Measurements from ENCODE around the gene AMBP.

AMBP gene

DNA sequence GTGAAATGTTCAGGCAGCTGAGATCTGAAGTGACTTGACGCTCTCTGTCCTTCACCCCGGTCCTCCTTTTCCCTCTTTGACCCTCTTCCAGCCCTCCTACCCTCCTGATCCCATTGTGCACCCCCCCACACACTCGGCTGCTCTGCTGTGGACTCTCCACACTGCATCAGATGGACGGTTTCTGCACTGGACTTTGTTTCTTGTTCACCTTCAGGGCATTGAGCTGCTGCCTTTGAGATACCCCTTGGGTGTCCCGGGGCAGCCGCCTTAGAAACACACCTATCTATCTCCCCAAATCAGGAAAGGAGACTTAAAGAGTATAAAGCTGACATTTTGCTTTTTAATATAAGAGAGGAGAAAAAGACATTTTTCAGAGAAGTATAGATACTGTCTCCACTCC is 27.5 kb downstream of the AMBP start:
- DNase-seq (ENCODE audit: low read depth): no peak
- H3K4me3 ChIP-seq (ENCODE audit: low read depth, low read length): no peak overlapping the region
- TF ChIP-seq, protein P1, sequence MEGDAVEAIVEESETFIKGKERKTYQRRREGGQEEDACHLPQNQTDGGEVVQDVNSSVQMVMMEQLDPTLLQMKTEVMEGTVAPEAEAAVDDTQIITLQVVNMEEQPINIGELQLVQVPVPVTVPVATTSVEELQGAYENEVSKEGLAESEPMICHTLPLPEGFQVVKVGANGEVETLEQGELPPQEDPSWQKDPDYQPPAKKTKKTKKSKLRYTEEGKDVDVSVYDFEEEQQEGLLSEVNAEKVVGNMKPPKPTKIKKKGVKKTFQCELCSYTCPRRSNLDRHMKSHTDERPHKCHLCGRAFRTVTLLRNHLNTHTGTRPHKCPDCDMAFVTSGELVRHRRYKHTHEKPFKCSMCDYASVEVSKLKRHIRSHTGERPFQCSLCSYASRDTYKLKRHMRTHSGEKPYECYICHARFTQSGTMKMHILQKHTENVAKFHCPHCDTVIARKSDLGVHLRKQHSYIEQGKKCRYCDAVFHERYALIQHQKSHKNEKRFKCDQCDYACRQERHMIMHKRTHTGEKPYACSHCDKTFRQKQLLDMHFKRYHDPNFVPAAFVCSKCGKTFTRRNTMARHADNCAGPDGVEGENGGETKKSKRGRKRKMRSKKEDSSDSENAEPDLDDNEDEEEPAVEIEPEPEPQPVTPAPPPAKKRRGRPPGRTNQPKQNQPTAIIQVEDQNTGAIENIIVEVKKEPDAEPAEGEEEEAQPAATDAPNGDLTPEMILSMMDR (IDR thresholded peaks at IDR 0.05; ENCODE audit: insufficient read depth, low read depth, low read length, missing control alignments): no peak

DNA sequence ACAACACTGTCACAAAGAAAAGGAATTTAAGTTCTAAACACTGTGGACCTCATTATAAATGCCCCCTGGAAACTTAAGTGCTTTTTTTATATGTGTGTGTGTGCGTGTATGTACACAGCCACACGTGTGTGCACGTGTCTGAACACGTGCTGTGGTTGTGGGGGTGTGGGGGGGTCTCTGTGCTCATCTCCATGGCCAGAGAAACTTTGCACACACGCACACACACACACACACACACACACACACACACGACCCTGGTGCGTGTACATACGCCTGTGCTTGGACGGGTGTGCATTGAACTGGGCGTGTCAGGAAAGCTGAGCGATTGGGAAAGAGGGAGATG is 27.9 kb downstream of the AMBP start:
- TF ChIP-seq, protein P1 (IDR thresholded peaks at IDR 0.05; ENCODE audit: insufficient read depth, low read depth, low read length, missing control alignments): no peak
- H3K4me3 ChIP-seq (ENCODE audit: low read depth, low read length): no peak overlapping the region
- no peak for DNase-seq (ENCODE audit: low read depth)

- no peak for DNase-seq (ENCODE audit: low read depth)
- no peak overlapping the region for H3K4me3 ChIP-seq (ENCODE audit: low read depth, low read length)
- TF ChIP-seq, protein P1 (IDR thresholded peaks at IDR 0.05; ENCODE audit: insufficient read depth, low read depth, low read length, missing control alignments): no peak
Observed at GRCh38 chr9:114049441-114050225, 28.5 kb downstream of the AMBP start.

DNA sequence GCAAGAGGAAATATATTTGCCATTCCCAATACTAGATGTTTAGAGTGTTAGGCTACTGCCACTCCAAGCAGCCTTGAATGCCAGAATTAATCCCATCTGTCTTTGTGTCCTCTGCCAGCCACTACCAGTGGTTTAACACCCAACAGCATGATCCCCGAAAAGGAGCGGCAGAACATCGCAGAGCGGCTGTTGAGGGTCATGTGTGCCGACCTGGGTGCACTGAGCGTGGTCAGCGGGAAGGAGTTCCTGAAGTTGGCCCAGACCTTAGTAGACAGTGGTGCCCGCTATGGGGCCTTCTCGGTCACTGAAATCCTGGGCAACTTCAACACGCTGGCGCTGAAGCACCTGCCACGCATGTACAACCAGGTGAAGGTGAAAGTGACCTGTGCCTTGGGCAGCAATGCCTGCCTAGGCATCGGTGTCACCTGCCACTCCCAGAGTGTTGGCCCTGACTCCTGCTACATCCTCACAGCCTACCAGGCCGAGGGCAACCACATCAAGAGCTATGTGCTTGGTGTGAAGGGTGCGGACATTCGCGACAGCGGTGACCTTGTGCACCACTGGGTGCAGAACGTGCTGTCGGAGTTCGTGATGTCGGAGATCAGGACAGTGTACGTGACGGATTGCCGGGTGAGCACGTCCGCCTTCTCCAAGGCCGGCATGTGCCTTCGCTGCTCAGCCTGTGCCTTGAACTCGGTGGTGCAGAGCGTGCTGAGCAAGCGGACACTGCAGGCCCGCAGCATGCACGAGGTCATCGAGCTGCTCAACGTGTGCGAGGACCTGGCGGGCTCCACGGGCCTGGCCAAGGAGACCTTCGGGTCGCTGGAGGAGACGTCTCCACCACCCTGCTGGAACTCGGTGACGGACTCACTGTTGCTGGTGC is 29.3 kb downstream of the AMBP start:
- TF ChIP-seq, protein P1 (IDR thresholded peaks at IDR 0.05; ENCODE audit: insufficient read depth, low read depth, low read length, missing control alignments): no peak
- no peak for DNase-seq (ENCODE audit: low read depth)
- H3K4me3 ChIP-seq (ENCODE audit: low read depth, low read length): no peak overlapping the region

- peak; percentile 23 for DNase-seq (ENCODE audit: low read depth)
Observed at GRCh38 chr9:114047717-114048116, 30.4 kb downstream of the AMBP start.

DNA sequence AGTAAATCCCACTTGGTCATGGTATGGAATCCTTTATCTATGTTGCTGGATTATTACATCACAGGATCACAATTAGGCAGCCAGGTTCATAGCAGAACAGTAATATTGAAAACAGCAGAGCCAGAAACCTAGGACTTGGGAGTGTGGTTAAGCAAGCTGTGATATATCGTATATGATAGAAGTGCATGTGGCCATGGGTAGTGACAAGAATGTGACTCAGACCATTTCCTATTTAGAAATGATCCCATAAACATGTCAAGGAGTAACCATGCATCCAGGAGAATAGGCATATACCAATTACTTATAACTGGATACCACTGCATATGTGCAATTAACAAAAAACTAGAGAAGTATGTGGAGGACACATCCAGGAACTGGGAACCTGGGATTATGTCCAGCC is 31.2 kb downstream of the AMBP start:
- DNase-seq (ENCODE audit: low read depth): no peak

More at GRCh38 chr9:114047717-114048116, 30.4 kb downstream of the AMBP start:
- TF ChIP-seq, protein P1 (IDR thresholded peaks at IDR 0.05; ENCODE audit: insufficient read depth, low read depth, low read length, missing control alignments): peak; percentile 41
- no peak overlapping the region for H3K4me3 ChIP-seq (ENCODE audit: low read depth, low read length)

More for the DNA sequence above, 31.2 kb downstream of the AMBP start:
- H3K4me3 ChIP-seq (ENCODE audit: low read depth, low read length): no peak overlapping the region
- TF ChIP-seq, protein P1 (IDR thresholded peaks at IDR 0.05; ENCODE audit: insufficient read depth, low read depth, low read length, missing control alignments): no peak

All from GM12865 (cell line).